Measurements from ENCODE around the gene TBC1D9. TPM values are rescaled to one million over a fixed set of nuclear protein-coding genes. Genes with fewer than 3 reads are reported as not detected.
A peak's percentile ranks its signal among the peaks of the same experiment; 100 is the strongest.

Gene TBC1D9
- total and polyA plus RNA-seq, 2 of the 13 experiments (the other 11 are each of a cell fraction or from before 2014, with no cell fraction given) = 11.9 to 12.2 TPM

- no peak for TF ChIP-seq TRIM22 (IDR thresholded peaks at IDR 0.05)
- TF ChIP-seq ZFP62 (CRISPR knock-in tag; IDR thresholded peaks at IDR 0.05) = no peak
- no peak for TF ChIP-seq MZF1 (CRISPR knock-in tag; IDR thresholded peaks at IDR 0.05; ENCODE audit: borderline replicate concordance)
- no peak for TF ChIP-seq ZNF784 (CRISPR knock-in tag; IDR thresholded peaks at IDR 0.05; ENCODE audit: borderline replicate concordance)
- peak; percentile 37; the same call in 1 of the 2 replicates for TF ChIP-seq CEBPB (IDR thresholded peaks at IDR 0.05; ENCODE audit: borderline replicate concordance, low read depth, low read length)
- peak; percentile 57; the same call in 1 of the 2 replicates for TF ChIP-seq HDAC1 (CRISPR knock-in tag; IDR thresholded peaks at IDR 0.05)
- TF ChIP-seq RXRB (CRISPR knock-in tag; IDR thresholded peaks at IDR 0.05; ENCODE audit: borderline replicate concordance) = 0 out of 2 replicates have a peak, but pooled peaks have one; percentile 66
- peak; percentile 47; the same call in 1 of the 2 replicates for TF ChIP-seq KMT2A (CRISPR knock-in tag; IDR thresholded peaks at IDR 0.05)
- TF ChIP-seq ZNF670 (CRISPR knock-in tag; IDR thresholded peaks at IDR 0.05; ENCODE audit: borderline replicate concordance) = 0 out of 2 replicates have a peak, but pooled peaks have one; percentile 53
- TF ChIP-seq ZNF230 (CRISPR knock-in tag; IDR thresholded peaks at IDR 0.05) = no peak
- no peak for TF ChIP-seq ZNF282 (IDR thresholded peaks at IDR 0.05; ENCODE audit: partially characterized antibody)
- no peak; the same call in 1 of the 2 replicates for TF ChIP-seq RFXAP (CRISPR knock-in tag; IDR thresholded peaks at IDR 0.05; ENCODE audit: borderline replicate concordance)
- no peak for TF ChIP-seq PAWR (CRISPR knock-in tag; IDR thresholded peaks at IDR 0.05; ENCODE audit: borderline replicate concordance)
- peak; percentile 65; the same call in 1 of the 2 replicates for TF ChIP-seq ZNF503 (CRISPR knock-in tag; IDR thresholded peaks at IDR 0.05)
- TF ChIP-seq ZNF430 (CRISPR knock-in tag; IDR thresholded peaks at IDR 0.05) = no peak
- no peak for TF ChIP-seq ARHGAP35 (CRISPR knock-in tag; IDR thresholded peaks at IDR 0.05; ENCODE audit: borderline replicate concordance)
- TF ChIP-seq SNAI1 (CRISPR knock-in tag; IDR thresholded peaks at IDR 0.05; ENCODE audit: borderline replicate concordance) = no peak
- no peak for TF ChIP-seq BRCA1 (CRISPR knock-in tag; IDR thresholded peaks at IDR 0.05)
- TF ChIP-seq MED8 (CRISPR knock-in tag; IDR thresholded peaks at IDR 0.05; ENCODE audit: insufficient replicate concordance) = no peak
- 0 out of 2 replicates have a peak, but pooled peaks have one; percentile 23 for TF ChIP-seq PHF21A (CRISPR knock-in tag; IDR thresholded peaks at IDR 0.05)
- peak; percentile 69 for TF ChIP-seq RARA (CRISPR knock-in tag; IDR thresholded peaks at IDR 0.05)
- no peak for TF ChIP-seq SP140L (CRISPR knock-in tag; IDR thresholded peaks at IDR 0.05; ENCODE audit: borderline replicate concordance)
- no peak for TF ChIP-seq SAFB2 (CRISPR knock-in tag; IDR thresholded peaks at IDR 0.05; ENCODE audit: borderline replicate concordance, low read depth)
- TF ChIP-seq REPIN1 (CRISPR knock-in tag; IDR thresholded peaks at IDR 0.05; ENCODE audit: borderline replicate concordance, low read depth) = no peak
Measured at GRCh38 chr4:140710908-140711622, 45.1 kb downstream of the TBC1D9 start (continued).

Data from HepG2 (cell line).